H1 (cell line): Measurements from ENCODE around the gene SUMF2. TPM values are rescaled to one million over a fixed set of nuclear protein-coding genes. Genes with fewer than 3 reads are reported as not detected.

ENCODE experiments used
- EZH2 ChIP-seq: fragments of 200-600 bp; sonication (generic); IDR thresholded peaks from 2 replicates; pipeline ENCODE4 v1.7.1; 2012; ENCODE audit warnings: low read depth, mild to moderate bottlenecking, moderate library complexity, low read length, inconsistent platforms; ENCODE audit not compliant: severe bottlenecking
- POU5F1 ChIP-seq: IDR thresholded peaks from 2 replicates; pipeline ENCODE4 v1.6.1; 2011; ENCODE audit warnings: low read depth, mild to moderate bottlenecking, low read length, moderate library complexity
- SAP30 ChIP-seq: fragments of 300-600 bp; sonication (generic); IDR thresholded peaks from 2 replicates; pipeline ENCODE4 v1.7.1; 2012; ENCODE audit warnings: low read length, moderate library complexity, mild to moderate bottlenecking, inconsistent platforms; ENCODE audit not compliant: insufficient read depth, insufficient replicate concordance
- SIRT6 ChIP-seq: IDR thresholded peaks from one replicate; pipeline ENCODE4 v1.7.1; 2012; ENCODE audit warnings: low read length, inconsistent platforms
- SP2 ChIP-seq: IDR thresholded peaks from 2 replicates; pipeline ENCODE4 v1.6.1; 2012; ENCODE audit warnings: mild to moderate bottlenecking, low read length, inconsistent platforms
- polyA plus RNA-seq, 7 experiments: library from polyadenylated mRNA; depleted of rRNA in 3 of 7; stranded (reverse) in 5 of 7; unstranded in 2 of 7; fragments of >200 nt in 5 of 7; fragments of 200-250 nt in 2 of 7; gene quantifications; 1 replicate in 5 of 7; 2 replicates in 1 of 7; 4 replicates in 1 of 7; pipeline versions ENCODE4 v1.2.1 to v1.2.3, GENCODE V29; 2011 to 2013; ENCODE audit warnings: missing spikeins in 2 of 7, mixed read lengths in 2 of 7
- total RNA-seq: library from RNA; stranded (reverse); fragmentation: NEBNext Ultra II Directional; extraction: Animal tissue kit (Norgen Biotek cat#: 25700); gene quantifications from 2 replicates; pipeline ENCODE4 v1.2.1, GENCODE V29; 2021

The SUMF2 gene
- total and polyA plus RNA-seq, 2 of the 8 experiments (the other 6 are each of a cell fraction or from before 2014, with no cell fraction given), result 39.8 to 59.2 TPM

DNA sequence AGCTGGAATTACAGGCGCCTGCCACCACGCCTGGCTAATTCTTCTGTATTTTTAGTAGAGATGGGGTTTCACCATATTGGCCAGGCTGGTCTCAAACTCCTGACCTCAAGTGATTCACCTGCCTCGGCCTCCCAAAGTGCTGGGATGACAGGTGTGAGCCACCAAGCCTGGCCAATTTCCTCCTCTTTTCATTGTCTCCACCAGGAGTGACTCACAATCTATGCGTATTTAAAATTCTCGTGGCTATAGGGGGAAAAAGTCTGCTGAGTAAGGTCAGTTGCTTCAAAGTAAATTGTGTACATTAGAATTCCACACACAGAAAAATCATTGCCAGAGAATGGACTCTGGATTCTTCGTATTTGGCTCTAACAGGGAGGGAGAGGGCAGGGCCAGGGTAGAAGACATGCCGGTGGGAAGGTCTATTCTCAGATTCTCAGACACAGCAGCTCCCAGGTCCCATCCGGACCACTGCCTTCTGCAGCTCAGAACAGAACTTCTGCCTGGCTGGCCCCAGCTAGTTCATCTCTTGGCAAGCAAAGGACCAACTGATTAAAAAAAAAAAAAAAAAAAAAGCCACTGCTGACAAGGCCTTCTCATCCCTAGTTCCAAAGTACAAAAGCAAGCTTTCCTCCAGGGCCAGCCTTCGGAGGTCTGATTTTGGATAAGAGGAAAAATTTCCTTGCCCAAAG lies 35.0 kb upstream of the SUMF2 start (continued):
- TF ChIP-seq EZH2, result no peak
- TF ChIP-seq SAP30, result no peak
- no peak for TF ChIP-seq POU5F1
- no peak for TF ChIP-seq SIRT6
- no peak for TF ChIP-seq SP2
